Thyroid gland (tissue), 4 donors: ENCODE results near the gene TMEM170A. TPM values are rescaled to one million over a fixed set of nuclear protein-coding genes. Genes with fewer than 3 reads are reported as not detected.
"Not testable (repeated sequence)": the region's sequence is repeated elsewhere in the genome, so short reads cannot be mapped to it uniquely, and the experiment has no call there.

Experiments
- DNase-seq, 2 donors: peaks; one replicate each; pipeline ENCODE4 v3.0.0-alpha.2; 2019
- H3K27ac ChIP-seq, 3 donors: fragments of 200-600 bp; sonication (generic); 1 replicate in 2 of 3; 2 replicates in 1 of 3; pipeline ENCODE4 v1.5.1; 2016 to 2019; ENCODE audit warnings: mild to moderate bottlenecking in 1 of 3, moderate library complexity in 1 of 3
- H3K27me3 ChIP-seq: fragments of 200-600 bp; sonication (generic); one replicate; pipeline ENCODE4 v1.5.1; 2019
- H3K36me3 ChIP-seq, 2 donors: fragments of 200-600 bp; sonication (generic); one replicate each; pipeline ENCODE4 v1.5.1; 2016 to 2019
- H3K4me1 ChIP-seq, 2 donors: fragments of 200-600 bp; sonication (generic); one replicate each; pipeline ENCODE4 v1.5.1; 2017 to 2019
- H3K4me3 ChIP-seq, 3 donors: fragments of 200-600 bp; sonication (generic); replicated peaks in 1 of 3; 1 replicate in 2 of 3; 2 replicates in 1 of 3; pipeline ENCODE4 v1.5.1; 2016; ENCODE audit warnings: mild to moderate bottlenecking in 1 of 3
- H3K9me3 ChIP-seq: fragments of 200-600 bp; sonication (generic); one replicate; pipeline ENCODE4 v1.5.1; 2017
- POLR2A ChIP-seq, 2 donors: fragments of 450-650 bp; IDR thresholded peaks; one replicate each; pipeline ENCODE4 v1.6.1; 2017; ENCODE audit warnings: antibody characterized with exemption in 2 of 2, mild to moderate bottlenecking in 2 of 2, moderate library complexity in 1 of 2
- WGBS, 2 donors: methylation state at CpG; one replicate each; pipeline ENCODE4 v1.1.5; 2017; 5-methylcytosine and 5-hydroxymethylcytosine counted together
- intact Hi-C: fragments of 100-400 bp; cut with DNase I; formaldehyde crosslinking; loops from one replicate; pipeline ENCODE4 v1.15.1; 2023
- total RNA-seq, 4 donors: library from RNA; depleted of rRNA; stranded (reverse); fragments of >200 nt; gene quantifications; one replicate each; pipeline ENCODE4 v1.2.3, GENCODE V29; 2016
- TF ChIP-seq, protein P1 (sequence below), 6 experiments: fragments of 200-600 bp in 3 of 6; fragments of 450-650 bp in 3 of 6; sonication (generic) in 3 of 6; IDR thresholded peaks; one replicate each; pipeline ENCODE4 v1.5.1; 2016 to 2019; ENCODE audit warnings: antibody characterized with exemption in 6 of 6, mild to moderate bottlenecking in 2 of 6, inconsistent platforms in 1 of 6, moderate library complexity in 1 of 6

TMEM170A gene
- total RNA-seq, 4 donors from 2014 or later = 27.1 to 41.9 (median 30.7) TPM

DNA sequence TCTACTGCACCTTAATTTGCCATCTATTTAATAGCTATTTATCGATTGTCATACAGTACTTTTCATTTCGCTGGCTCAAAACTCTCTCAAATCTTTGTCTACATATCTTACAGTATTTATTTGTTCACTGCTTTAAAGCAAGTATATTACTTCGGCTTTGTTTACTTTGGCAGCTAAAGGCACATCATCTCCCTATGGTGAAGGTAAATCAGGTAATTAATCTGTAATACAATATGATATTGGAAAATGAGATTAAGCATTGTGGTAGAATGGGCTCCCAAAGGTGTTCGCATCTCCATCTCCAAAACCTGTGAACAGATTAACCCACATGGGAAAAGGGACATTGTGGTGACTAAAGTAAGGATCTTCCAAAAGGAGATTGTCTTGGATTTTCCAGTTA, 6.5 kb downstream of the TMEM170A start:
- no peak overlapping the region for H3K27ac ChIP-seq
- DNase-seq = no peak
- no peak overlapping the region for H3K4me3 ChIP-seq
- peaks cover 13 to 26% of the 10 kb centered on the region in 2 donors for H3K4me1 ChIP-seq
- H3K27me3 ChIP-seq = no peaks in the 10 kb centered on the region
- intact Hi-C loops = no loop called here
- no peaks in the 10 kb centered on the region for H3K36me3 ChIP-seq
- WGBS, 2 donors = 94% methylated on average over 4 of the region's 4 CpGs
- no peaks in the 10 kb centered on the region for H3K9me3 ChIP-seq
- TF ChIP-seq POLR2A (IDR thresholded peaks at IDR 0.05) = no peak
- TF ChIP-seq, protein P1, sequence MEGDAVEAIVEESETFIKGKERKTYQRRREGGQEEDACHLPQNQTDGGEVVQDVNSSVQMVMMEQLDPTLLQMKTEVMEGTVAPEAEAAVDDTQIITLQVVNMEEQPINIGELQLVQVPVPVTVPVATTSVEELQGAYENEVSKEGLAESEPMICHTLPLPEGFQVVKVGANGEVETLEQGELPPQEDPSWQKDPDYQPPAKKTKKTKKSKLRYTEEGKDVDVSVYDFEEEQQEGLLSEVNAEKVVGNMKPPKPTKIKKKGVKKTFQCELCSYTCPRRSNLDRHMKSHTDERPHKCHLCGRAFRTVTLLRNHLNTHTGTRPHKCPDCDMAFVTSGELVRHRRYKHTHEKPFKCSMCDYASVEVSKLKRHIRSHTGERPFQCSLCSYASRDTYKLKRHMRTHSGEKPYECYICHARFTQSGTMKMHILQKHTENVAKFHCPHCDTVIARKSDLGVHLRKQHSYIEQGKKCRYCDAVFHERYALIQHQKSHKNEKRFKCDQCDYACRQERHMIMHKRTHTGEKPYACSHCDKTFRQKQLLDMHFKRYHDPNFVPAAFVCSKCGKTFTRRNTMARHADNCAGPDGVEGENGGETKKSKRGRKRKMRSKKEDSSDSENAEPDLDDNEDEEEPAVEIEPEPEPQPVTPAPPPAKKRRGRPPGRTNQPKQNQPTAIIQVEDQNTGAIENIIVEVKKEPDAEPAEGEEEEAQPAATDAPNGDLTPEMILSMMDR (IDR thresholded peaks at IDR 0.05) = no peak

DNA sequence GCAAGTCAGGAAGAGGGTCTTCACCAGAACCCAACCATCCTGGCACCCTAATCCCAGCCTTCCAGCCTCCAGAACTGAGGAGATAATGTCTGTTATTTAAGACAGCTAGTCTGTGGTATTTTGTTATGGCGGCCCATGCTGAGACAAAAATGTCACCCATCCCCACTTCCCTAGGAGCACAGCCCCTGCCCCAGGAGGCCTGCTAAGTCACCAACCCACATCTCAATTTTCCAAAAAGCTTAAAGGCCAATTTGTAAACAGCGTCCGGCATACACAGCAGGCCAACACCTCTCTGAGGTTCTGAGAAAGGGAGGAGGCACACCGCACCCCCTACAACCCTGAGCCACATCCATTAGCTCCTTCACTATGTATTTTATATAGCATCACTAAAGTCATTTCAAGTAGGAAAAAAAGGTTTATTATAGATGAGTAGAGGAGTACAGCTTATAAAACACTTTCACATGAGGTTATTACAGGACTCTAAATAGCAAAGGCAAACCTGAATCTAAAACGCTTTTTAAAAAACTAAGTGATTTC, 6.9 kb downstream of the TMEM170A start:
- 93 to 98% methylated on average over 5 of the region's 5 CpGs for WGBS, 2 donors

DNA sequence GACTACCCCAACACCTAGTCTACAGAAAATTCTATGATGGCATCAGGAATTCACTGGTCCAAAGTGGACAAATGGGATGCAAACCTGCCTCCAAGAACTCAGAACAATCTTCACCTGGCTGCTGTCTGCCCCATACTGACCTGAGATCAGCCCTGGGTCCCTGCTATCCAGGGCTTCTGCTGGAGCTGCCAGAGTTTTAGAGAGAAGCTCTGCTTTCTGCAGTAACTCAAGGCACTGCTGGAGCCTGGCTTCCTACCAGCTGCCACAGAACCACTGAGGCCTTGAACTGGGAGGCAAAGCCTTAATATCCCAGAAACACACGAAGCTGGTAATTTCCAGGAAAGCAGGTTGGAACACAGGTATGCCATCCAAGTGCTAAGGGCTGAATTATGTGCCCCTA, 7.5 kb downstream of the TMEM170A start:
- H3K27ac ChIP-seq = no peak overlapping the region
- no peaks in the 10 kb centered on the region for H3K9me3 ChIP-seq
- peaks cover 7 to 26% of the 10 kb centered on the region in 2 donors for H3K4me1 ChIP-seq
- intact Hi-C loops = no loop called here
- DNase-seq = no peak
- H3K36me3 ChIP-seq = no peaks in the 10 kb centered on the region
- no peak overlapping the region for H3K4me3 ChIP-seq
- WGBS, 2 donors = 63 to 86% methylated on average over 1 of the region's 1 CpG
- no peak for TF ChIP-seq POLR2A (IDR thresholded peaks at IDR 0.05)
- TF ChIP-seq, protein P1 (IDR thresholded peaks at IDR 0.05) = no peak
- no peaks in the 10 kb centered on the region for H3K27me3 ChIP-seq

More for the DNA sequence above, 6.9 kb downstream of the TMEM170A start:
- Histone ChIP-seq H3K27ac (no peak overlapping the region), H3K4me3 (no peak overlapping the region), H3K27me3 (no peaks in the 10 kb centered on the region), H3K36me3 (no peaks in the 10 kb centered on the region), H3K4me1 (peaks cover 13 to 27% of the 10 kb centered on the region in 2 donors), H3K9me3 (no peaks in the 10 kb centered on the region)
- intact Hi-C loops = no loop called here
- no peak for DNase-seq
- TF ChIP-seq POLR2A (IDR thresholded peaks at IDR 0.05) = no peak
- TF ChIP-seq, protein P1 (IDR thresholded peaks at IDR 0.05) = no peak

DNA sequence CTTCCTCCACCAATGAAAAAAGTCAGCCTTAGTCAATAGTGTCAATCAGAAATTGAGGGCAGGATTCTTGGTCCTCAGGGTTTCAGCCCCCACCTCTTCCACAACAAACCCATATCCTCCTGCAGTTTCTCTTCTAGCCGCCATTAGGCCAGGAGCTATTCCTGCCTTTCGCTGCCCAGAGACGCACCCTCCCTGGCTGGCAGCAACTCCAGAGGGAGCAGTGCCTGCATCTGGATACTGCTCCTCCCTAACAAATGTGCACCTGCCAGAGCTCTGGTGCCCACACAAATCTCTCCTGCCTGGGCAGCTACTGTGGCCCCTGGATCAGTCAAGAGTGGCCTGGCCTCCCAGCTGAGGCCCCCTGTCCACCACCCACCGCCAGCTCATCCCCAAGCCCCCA, 8.0 kb downstream of the TMEM170A start:
- Histone ChIP-seq H3K27ac (peak overlapping the region in 1 of 3 donors; percentile 1), H3K4me1 (peaks cover 7 to 21% of the 10 kb centered on the region in 2 donors)
- H3K27me3 ChIP-seq, H3K4me3 ChIP-seq, DNase-seq, H3K9me3 ChIP-seq, intact Hi-C loops, H3K36me3 ChIP-seq: not testable (repeated sequence)
- WGBS, 2 donors = 90 to 100% methylated on average over 4 of the region's 4 CpGs

DNA sequence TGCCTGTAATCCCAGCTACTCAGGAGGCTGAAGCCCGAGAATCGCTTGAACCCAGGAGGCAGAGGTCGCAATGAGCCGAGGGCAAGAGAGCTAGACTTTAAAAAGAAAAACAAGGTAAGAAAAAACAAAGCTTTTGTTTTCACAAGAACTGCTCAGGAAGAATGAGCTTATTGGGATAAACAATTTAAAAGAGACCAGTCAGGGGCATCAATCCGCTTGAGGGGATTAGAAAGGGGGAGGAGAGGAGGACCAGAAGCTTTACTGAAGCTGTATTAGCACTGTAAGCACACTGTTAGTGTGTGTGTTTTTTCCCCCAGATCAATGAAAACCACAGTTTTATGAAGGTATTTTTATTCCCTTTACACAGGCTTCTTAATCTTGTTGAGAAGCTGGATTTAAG, 8.8 kb downstream of the TMEM170A start:
- H3K27ac ChIP-seq = peak overlapping the region in 1 of 3 donors; percentile 1
- H3K27me3 ChIP-seq = no peaks in the 10 kb centered on the region
- peaks cover 7 to 19% of the 10 kb centered on the region in 2 donors for H3K4me1 ChIP-seq
- intact Hi-C loops = no loop called here
- H3K9me3 ChIP-seq = no peaks in the 10 kb centered on the region
- no peak overlapping the region for H3K4me3 ChIP-seq
- peaks cover 0 to under 1% of the 10 kb centered on the region in 2 donors for H3K36me3 ChIP-seq
- TF ChIP-seq POLR2A (IDR thresholded peaks at IDR 0.05) = no peak
- TF ChIP-seq, protein P1 (IDR thresholded peaks at IDR 0.05) = no peak
- 40 to 43% methylated on average over 5 of the region's 5 CpGs for WGBS, 2 donors
- DNase-seq = no peak
